ENCODE measurements around the gene EIF4G1. TPM values are rescaled to one million over a fixed set of nuclear protein-coding genes. Genes with fewer than 3 reads are reported as not detected.
A peak's percentile ranks its signal among the peaks of the same experiment; 100 is the strongest.

The EIF4G1 gene
- total and polyA plus RNA-seq, 12 donors = 231 to 600 (median 348) TPM

GRCh38 chr3:184352897-184353545 lies 38.6 kb downstream of the EIF4G1 start:
- Histone ChIP-seq H3K4me1 (replicated peaks in 1 of 2) (peaks cover 0 to 20% of the 10 kb centered on the region in 2 donors), H3K9me3 (replicated peaks in 1 of 3) (no peaks in the 10 kb centered on the region), H3K4me3 (no peak overlapping the region), H3K27me3 (no peaks in the 10 kb centered on the region), H3K27ac (no peak overlapping the region), H3K36me3 (replicated peaks in 1 of 2) (peaks cover 0 to 27% of the 10 kb centered on the region in 2 donors)
- TF ChIP-seq CTCF (IDR thresholded peaks at IDR 0.05) (no peak), POLR2A (IDR thresholded peaks at IDR 0.05) (no peak)
- no peak for DNase-seq
- intact Hi-C loops (cut with DNase I) = no loop called here
- WGBS, 4 donors = 79 to 98% (median 90%) methylated on average over 5 to 11 of the region's 11 CpGs

- no peaks in the 10 kb centered on the region for H3K9me3 ChIP-seq (replicated peaks in 1 of 3)
- WGBS, 4 donors = 85 to 93% (median 91%) methylated on average over 5 to 11 of the region's 11 CpGs
- TF ChIP-seq CTCF (IDR thresholded peaks at IDR 0.05) = no peak
- TF ChIP-seq POLR2A (IDR thresholded peaks at IDR 0.05) = no peak
- H3K4me1 ChIP-seq (replicated peaks in 1 of 2) = peaks cover 0 to 20% of the 10 kb centered on the region in 2 donors
- H3K4me3 ChIP-seq = no peak overlapping the region
- H3K36me3 ChIP-seq (replicated peaks in 1 of 2) = peaks cover 0 to 27% of the 10 kb centered on the region in 2 donors
- no peak for DNase-seq
- no peaks in the 10 kb centered on the region for H3K27me3 ChIP-seq
- intact Hi-C loops (cut with DNase I) = no loop called here
- no peak overlapping the region for H3K27ac ChIP-seq
Observed at GRCh38 chr3:184353546-184353941, 39.1 kb downstream of the EIF4G1 start.

GRCh38 chr3:184354121-184354728 lies 39.8 kb downstream of the EIF4G1 start:
- Histone ChIP-seq H3K36me3 (replicated peaks in 1 of 2) (peaks cover 0 to 27% of the 10 kb centered on the region in 2 donors), H3K9me3 (replicated peaks in 1 of 3) (no peaks in the 10 kb centered on the region), H3K27ac (no peak overlapping the region), H3K4me1 (replicated peaks in 1 of 2) (peaks cover 0 to 25% of the 10 kb centered on the region in 2 donors), H3K27me3 (no peaks in the 10 kb centered on the region), H3K4me3 (no peak overlapping the region)
- TF ChIP-seq POLR2A (IDR thresholded peaks at IDR 0.05) (no peak), CTCF (IDR thresholded peaks at IDR 0.05) (peak; percentile 55 to 67 (median 59))
- 55 to 83% (median 67%) methylated on average over 1 to 18 of the region's 18 CpGs for WGBS, 4 donors
- DNase-seq = peak in 4 of 7 donors; percentile 48 to 66 (median 59)
- intact Hi-C loops (cut with DNase I) = no loop called here

- H3K4me1 ChIP-seq (replicated peaks in 1 of 2) = peaks cover 0 to 30% of the 10 kb centered on the region in 2 donors
- H3K9me3 ChIP-seq (replicated peaks in 1 of 3) = no peaks in the 10 kb centered on the region
- no peak for TF ChIP-seq CTCF (IDR thresholded peaks at IDR 0.05)
- TF ChIP-seq POLR2A (IDR thresholded peaks at IDR 0.05) = no peak
- H3K36me3 ChIP-seq (replicated peaks in 1 of 2) = peaks cover 0 to 27% of the 10 kb centered on the region in 2 donors
- no peak overlapping the region for H3K27ac ChIP-seq
- DNase-seq = no peak
- 70 to 85% (median 76%) methylated on average over 3 to 8 of the region's 8 CpGs for WGBS, 4 donors
- intact Hi-C loops (cut with DNase I) = no loop called here
- no peaks in the 10 kb centered on the region for H3K27me3 ChIP-seq
- no peak overlapping the region for H3K4me3 ChIP-seq
Observed at GRCh38 chr3:184354754-184355153, 40.3 kb downstream of the EIF4G1 start.
